HG03565 (cell line): ENCODE results near the gene PLA2G4E.

Experiments
- ATAC-seq: cut with Tn5 transposase; IDR thresholded peaks from one replicate; pipeline ENCODE4 v1.9.1; 2021; ENCODE audit warnings: mild to moderate bottlenecking, moderate library complexity; ENCODE audit not compliant: unreplicated experiment

The PLA2G4E gene

GRCh38 chr15:41939986-41940385 is 80.9 kb downstream of the PLA2G4E start:
- ATAC-seq: no peak

DNA sequence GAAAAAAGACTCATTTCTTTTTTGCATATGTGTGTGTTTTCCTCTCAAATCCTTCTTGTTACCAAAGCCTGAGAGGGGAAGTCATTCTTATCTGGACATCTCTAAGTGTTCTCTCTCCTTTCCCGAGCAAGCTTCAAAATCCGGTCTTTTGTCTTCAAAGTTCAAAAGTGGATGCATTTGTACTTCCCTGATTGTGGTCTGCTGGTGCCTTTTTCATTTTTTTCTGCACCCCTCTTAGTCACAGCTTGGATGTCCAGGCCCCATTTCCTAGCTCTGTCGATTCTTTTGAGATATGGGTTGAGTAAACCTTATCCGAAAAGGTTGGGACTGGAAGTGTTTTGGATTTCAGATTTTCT is 83.3 kb downstream of the PLA2G4E start:
- no peak for ATAC-seq

- ATAC-seq: no peak
These were observed 83.9 kb downstream of the PLA2G4E start for GRCh38 chr15:41936649-41937567.

GRCh38 chr15:41936155-41936554 is 84.7 kb downstream of the PLA2G4E start:
- ATAC-seq: no peak

DNA sequence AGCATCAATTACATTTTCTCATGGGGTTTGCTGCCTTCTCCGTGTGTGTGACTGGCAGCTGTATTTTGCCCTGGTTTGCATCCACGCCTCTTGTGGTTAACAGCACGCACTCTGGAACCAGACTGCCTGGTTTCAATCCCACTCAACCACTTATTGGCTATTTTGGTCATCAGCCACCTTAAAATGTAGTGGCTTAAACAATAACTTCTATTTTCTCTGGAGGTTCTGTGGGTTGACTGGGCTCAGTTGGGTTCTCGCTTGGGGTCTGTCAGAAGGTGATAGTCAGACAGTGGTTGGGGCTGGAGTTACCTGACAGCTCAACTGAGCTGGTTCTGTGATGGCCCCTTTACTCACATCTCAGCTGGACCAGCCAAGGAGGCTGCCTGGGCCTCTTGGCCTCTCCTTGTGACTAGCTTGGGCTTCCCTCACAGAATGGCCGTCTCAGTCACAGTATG is 85.2 kb downstream of the PLA2G4E start:
- ATAC-seq: no peak

DNA sequence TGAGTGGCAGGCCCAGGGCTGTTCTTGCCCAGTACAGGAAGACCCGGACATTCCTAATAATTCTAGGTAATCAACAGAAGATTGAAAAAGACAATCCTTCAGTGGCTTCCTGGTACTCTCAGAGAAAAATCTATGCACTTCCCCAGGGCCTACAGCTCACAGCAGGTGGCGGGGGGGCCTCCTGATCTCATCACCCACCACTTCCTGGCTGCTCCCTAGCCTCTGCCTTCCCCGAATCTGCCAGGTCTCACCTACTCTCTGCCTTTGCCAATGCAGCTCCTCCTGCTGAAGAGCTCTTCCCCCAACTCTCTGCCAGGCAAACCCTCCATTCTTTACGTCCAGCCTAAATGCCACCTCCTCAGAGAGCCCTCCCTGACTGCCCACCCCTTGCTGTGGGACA is 86.0 kb downstream of the PLA2G4E start:
- no peak for ATAC-seq

- no peak for ATAC-seq
These were observed 87.1 kb downstream of the PLA2G4E start for GRCh38 chr15:41933771-41934170.

GRCh38 chr15:41933326-41933725 is 87.5 kb downstream of the PLA2G4E start:
- no peak for ATAC-seq

DNA sequence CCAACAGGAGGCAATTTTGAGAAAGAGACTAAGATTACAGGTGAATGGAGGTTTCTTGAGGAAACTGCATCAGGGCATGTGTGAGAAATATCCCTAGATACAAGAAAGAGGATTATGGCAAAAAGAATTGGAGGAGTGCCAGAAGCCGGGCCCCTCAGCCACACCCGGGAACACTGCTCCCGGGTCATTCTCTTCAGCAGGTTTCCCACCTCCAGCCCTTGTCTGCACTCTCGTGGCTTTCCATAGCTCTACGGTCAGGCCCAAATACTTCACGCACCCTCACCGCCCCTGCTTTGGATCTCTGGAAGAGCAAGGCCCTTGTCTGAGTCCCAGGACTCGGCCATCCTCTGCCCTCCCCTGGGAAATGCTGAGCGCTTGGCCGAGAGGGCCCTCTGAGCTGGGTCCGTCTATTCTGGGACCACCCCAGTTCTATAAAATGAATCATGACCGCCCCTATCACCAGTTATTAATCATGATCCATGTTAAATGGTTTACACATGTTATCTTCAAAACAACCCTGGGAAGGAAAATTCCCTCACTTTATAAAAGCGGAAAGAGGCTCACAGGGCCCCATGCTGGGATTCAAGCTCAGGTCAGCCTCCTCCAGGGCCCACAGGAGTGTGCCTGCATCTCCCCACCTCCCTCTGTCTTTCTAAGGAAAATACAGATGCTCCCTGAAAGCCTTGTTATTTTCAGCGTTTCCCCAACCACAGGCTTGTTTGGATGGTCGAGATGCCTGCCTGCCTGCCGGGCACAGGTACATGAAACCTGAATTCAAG is 88.1 kb downstream of the PLA2G4E start:
- ATAC-seq: no peak

GRCh38 chr15:41932101-41932500 is 88.7 kb downstream of the PLA2G4E start:
- ATAC-seq: no peak
